ENCODE data around the gene CPLX1. TPM values are rescaled to one million over a fixed set of nuclear protein-coding genes. Genes with fewer than 3 reads are reported as not detected.
"Not testable (repeated sequence)": the region's sequence is repeated elsewhere in the genome, so short reads cannot be mapped to it uniquely, and the experiment has no call there.

CPLX1 gene
- total RNA-seq, 4 donors from 2014 or later = 1.8 to 2.4 (median 2.4) TPM; not detected in 1

- 87 to 93% methylated on average over 16 of the region's 16 CpGs for WGBS, 2 donors
- Histone ChIP-seq H3K4me3 (no peak overlapping the region), H3K27me3 (no peaks in the 10 kb centered on the region), H3K27ac (no peak overlapping the region), H3K4me1 (peaks cover 0 to 5% (median 0%) of the 10 kb centered on the region in 4 donors), H3K9me3 (no peaks in the 10 kb centered on the region), H3K36me3 (peaks cover 0 to 95% (median 12%) of the 10 kb centered on the region in 3 donors)
- DNase-seq (ENCODE audit: low spot score in 2 of 2) = no peak
- TF ChIP-seq CTCF (IDR thresholded peaks at IDR 0.05) = no peak
- TF ChIP-seq POLR2A (IDR thresholded peaks at IDR 0.05) = no peak
- no peak for TF ChIP-seq EP300 (IDR thresholded peaks at IDR 0.05)
These were observed 87.1 kb downstream of the CPLX1 start for GRCh38 chr4:738781-739280.

GRCh38 chr4:736561-736960, 89.4 kb downstream of the CPLX1 start:
- not testable (repeated sequence) for H3K27ac ChIP-seq; H3K27me3 ChIP-seq; H3K4me1 ChIP-seq; DNase-seq (ENCODE audit: low spot score in 2 of 2); H3K9me3 ChIP-seq; H3K4me3 ChIP-seq
- 93 to 95% methylated on average over 27 of the region's 34 CpGs for WGBS, 2 donors
- H3K36me3 ChIP-seq = peaks cover 0 to 95% (median 22%) of the 10 kb centered on the region in 3 donors

- Histone ChIP-seq H3K27me3 (no peaks in the 10 kb centered on the region), H3K36me3 (peaks cover 0 to 94% (median 22%) of the 10 kb centered on the region in 3 donors)
- WGBS, 2 donors = 88 to 90% methylated on average over 8 of the region's 8 CpGs
These were observed 90.3 kb downstream of the CPLX1 start for GRCh38 chr4:735583-735982.

More at GRCh38 chr4:735583-735982, 90.3 kb downstream of the CPLX1 start:
- no peak overlapping the region for H3K27ac ChIP-seq
- TF ChIP-seq CTCF (IDR thresholded peaks at IDR 0.05) (no peak), EP300 (IDR thresholded peaks at IDR 0.05) (no peak), POLR2A (IDR thresholded peaks at IDR 0.05) (no peak)
- H3K4me1 ChIP-seq = no peaks in the 10 kb centered on the region
- DNase-seq (ENCODE audit: low spot score in 2 of 2) = no peak
- H3K9me3 ChIP-seq = no peaks in the 10 kb centered on the region
- H3K4me3 ChIP-seq = no peak overlapping the region

Other genes starting within 250 kb of the CPLX1 start
- not detected for gene TMEM271, start 249.8 kb downstream of the CPLX1 start, total RNA-seq
- 1 to 10 TPM in 1 of 4 donors, under 1 TPM in 1, not detected in 2; 0.98 to 1.3 TPM for gene PDE6B, start 200.6 kb downstream of the CPLX1 start, total RNA-seq
- 100 to 1,000 TPM in 3 of 4 donors, 10 to 100 TPM in 1; 50.0 to 219 (median 139) TPM for gene ATP5ME, start 151.9 kb downstream of the CPLX1 start, total RNA-seq
- 10 to 100 TPM in 3 of 4 donors, 1 to 10 TPM in 1; 5.2 to 32.8 (median 12.9) TPM for gene MYL5, start 151.6 kb downstream of the CPLX1 start, total RNA-seq
- 10 to 100 TPM in 3 of 4 donors, 1 to 10 TPM in 1; 5.9 to 18.0 (median 14.3) TPM for gene SLC49A3, start 137.0 kb downstream of the CPLX1 start, total RNA-seq
- 100 to 1,000 TPM in 2 of 4 donors, 10 to 100 TPM in 2; 54.8 to 123 (median 90.5) TPM for gene PCGF3, start 120.3 kb downstream of the CPLX1 start, total RNA-seq
- 100 to 1,000 TPM in 3 of 4 donors, 10 to 100 TPM in 1; 92.3 to 177 (median 127) TPM for gene GAK, start 106.2 kb upstream of the CPLX1 start, total RNA-seq
- 10 to 100 TPM; 33.3 to 61.2 (median 39.0) TPM for gene TMEM175, start 106.3 kb upstream of the CPLX1 start, total RNA-seq
- 10 to 100 TPM in 3 of 4 donors, 1 to 10 TPM in 1; 9.0 to 23.4 (median 13.6) TPM for gene DGKQ, start 147.4 kb upstream of the CPLX1 start, total RNA-seq
- 10 to 100 TPM; 23.9 to 79.4 (median 52.9) TPM for gene IDUA, start 160.9 kb upstream of the CPLX1 start, total RNA-seq
- under 1 TPM in 3 of 4 donors, not detected in 1; 0.20 to 0.30 (median 0.21) TPM for gene SLC26A1, start 167.3 kb upstream of the CPLX1 start, total RNA-seq
- 10 to 100 TPM; 18.1 to 39.6 (median 26.4) TPM for gene FGFRL1, start 185.5 kb upstream of the CPLX1 start, total RNA-seq

Data from tibial nerve (tissue), 4 donors.